Esophagus squamous epithelium (tissue), 5 donors: Measurements from ENCODE around the gene ZNF346. TPM values are rescaled to one million over a fixed set of nuclear protein-coding genes. Genes with fewer than 3 reads are reported as not detected.
A peak's percentile ranks its signal among the peaks of the same experiment; 100 is the strongest.
"Not testable (repeated sequence)": the region's sequence is repeated elsewhere in the genome, so short reads cannot be mapped to it uniquely, and the experiment has no call there.

ENCODE experiments used
- DNase-seq: peaks from one replicate; lab custom pipeline; 2025; lab: John Stamatoyannopoulos, UW
- H3K27ac ChIP-seq, 4 donors: fragments of 200-600 bp; sonication (generic); one replicate each; pipeline ENCODE4 v1.5.1; 2016 to 2019; ENCODE audit warnings: mild to moderate bottlenecking in 1 of 4
- H3K27me3 ChIP-seq, 4 donors: fragments of 200-600 bp; sonication (generic); 1 replicate in 3 of 4; 2 replicates in 1 of 4; pipeline versions ENCODE4 v1.5.1 to v1.6.0; 2017 to 2021; ENCODE audit warnings: antibody characterized with exemption in 1 of 4
- H3K36me3 ChIP-seq, 3 donors: fragments of 200-600 bp; sonication (generic); one replicate each; pipeline ENCODE4 v1.5.1; 2016 to 2019
- H3K4me1 ChIP-seq, 3 donors: fragments of 200-600 bp; sonication (generic); one replicate each; pipeline ENCODE4 v1.5.1; 2017 to 2019
- H3K4me3 ChIP-seq, 4 donors: fragments of 200-600 bp; sonication (generic); 1 replicate in 3 of 4; 2 replicates in 1 of 4; pipeline ENCODE4 v1.5.1; 2016 to 2019; ENCODE audit warnings: mild to moderate bottlenecking in 2 of 4, moderate library complexity in 1 of 4
- H3K9me3 ChIP-seq, 3 donors: fragments of 200-600 bp; sonication (generic); one replicate each; pipeline ENCODE4 v1.5.1; 2016 to 2019
- POLR2A ChIP-seq, 4 donors: fragments of 450-650 bp; IDR thresholded peaks; one replicate each; pipeline ENCODE4 v1.6.1; 2017; ENCODE audit warnings: antibody characterized with exemption in 4 of 4, mild to moderate bottlenecking in 4 of 4, moderate library complexity in 3 of 4
- WGBS, 2 donors: methylation state at CpG; one replicate each; pipeline ENCODE4 v1.1.5; 2018; 5-methylcytosine and 5-hydroxymethylcytosine counted together
- intact Hi-C: fragments of 100-400 bp; cut with DNase I; formaldehyde crosslinking; loops from one replicate; pipeline ENCODE4 v1.15.0; 2022
- total RNA-seq, 4 donors: library from RNA; depleted of rRNA; stranded (reverse); fragments of >200 nt; gene quantifications; one replicate each; pipeline ENCODE4 v1.1.0, GENCODE V29; 2016
- TF ChIP-seq, protein P1 (sequence below), 6 experiments: fragments of 450-650 bp in 4 of 6; fragments of 200-600 bp in 2 of 6; sonication (generic) in 2 of 6; IDR thresholded peaks; one replicate each; pipeline ENCODE4 v1.5.1; 2016 to 2019; ENCODE audit warnings: antibody characterized with exemption in 6 of 6, mild to moderate bottlenecking in 4 of 6, moderate library complexity in 4 of 6
- donor health status: DM: yes; HTN: yes; CAD: no.

ZNF346 gene
- total RNA-seq, 4 donors from 2014 or later = 11.4 to 17.0 (median 13.3) TPM

GRCh38 chr5:176995122-176995490 lies 27.4 kb upstream of the ZNF346 start:
- Histone ChIP-seq H3K27me3 (no peaks in the 10 kb centered on the region), H3K4me3 (no peak overlapping the region), H3K36me3 (no peaks in the 10 kb centered on the region), H3K4me1 (peaks cover 0 to 30% (median 6%) of the 10 kb centered on the region in 3 donors), H3K27ac (peak overlapping the region; percentile 42 to 72 (median 50)), H3K9me3 (no peaks in the 10 kb centered on the region)
- DNase-seq = no peak
- 78 to 83% methylated on average over 1 to 2 of the region's 3 CpGs for WGBS, 2 donors
- TF ChIP-seq, protein P1, sequence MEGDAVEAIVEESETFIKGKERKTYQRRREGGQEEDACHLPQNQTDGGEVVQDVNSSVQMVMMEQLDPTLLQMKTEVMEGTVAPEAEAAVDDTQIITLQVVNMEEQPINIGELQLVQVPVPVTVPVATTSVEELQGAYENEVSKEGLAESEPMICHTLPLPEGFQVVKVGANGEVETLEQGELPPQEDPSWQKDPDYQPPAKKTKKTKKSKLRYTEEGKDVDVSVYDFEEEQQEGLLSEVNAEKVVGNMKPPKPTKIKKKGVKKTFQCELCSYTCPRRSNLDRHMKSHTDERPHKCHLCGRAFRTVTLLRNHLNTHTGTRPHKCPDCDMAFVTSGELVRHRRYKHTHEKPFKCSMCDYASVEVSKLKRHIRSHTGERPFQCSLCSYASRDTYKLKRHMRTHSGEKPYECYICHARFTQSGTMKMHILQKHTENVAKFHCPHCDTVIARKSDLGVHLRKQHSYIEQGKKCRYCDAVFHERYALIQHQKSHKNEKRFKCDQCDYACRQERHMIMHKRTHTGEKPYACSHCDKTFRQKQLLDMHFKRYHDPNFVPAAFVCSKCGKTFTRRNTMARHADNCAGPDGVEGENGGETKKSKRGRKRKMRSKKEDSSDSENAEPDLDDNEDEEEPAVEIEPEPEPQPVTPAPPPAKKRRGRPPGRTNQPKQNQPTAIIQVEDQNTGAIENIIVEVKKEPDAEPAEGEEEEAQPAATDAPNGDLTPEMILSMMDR (IDR thresholded peaks at IDR 0.05) = no peak
- TF ChIP-seq POLR2A (IDR thresholded peaks at IDR 0.05) = no peak
- intact Hi-C loops = no loop called here

DNA sequence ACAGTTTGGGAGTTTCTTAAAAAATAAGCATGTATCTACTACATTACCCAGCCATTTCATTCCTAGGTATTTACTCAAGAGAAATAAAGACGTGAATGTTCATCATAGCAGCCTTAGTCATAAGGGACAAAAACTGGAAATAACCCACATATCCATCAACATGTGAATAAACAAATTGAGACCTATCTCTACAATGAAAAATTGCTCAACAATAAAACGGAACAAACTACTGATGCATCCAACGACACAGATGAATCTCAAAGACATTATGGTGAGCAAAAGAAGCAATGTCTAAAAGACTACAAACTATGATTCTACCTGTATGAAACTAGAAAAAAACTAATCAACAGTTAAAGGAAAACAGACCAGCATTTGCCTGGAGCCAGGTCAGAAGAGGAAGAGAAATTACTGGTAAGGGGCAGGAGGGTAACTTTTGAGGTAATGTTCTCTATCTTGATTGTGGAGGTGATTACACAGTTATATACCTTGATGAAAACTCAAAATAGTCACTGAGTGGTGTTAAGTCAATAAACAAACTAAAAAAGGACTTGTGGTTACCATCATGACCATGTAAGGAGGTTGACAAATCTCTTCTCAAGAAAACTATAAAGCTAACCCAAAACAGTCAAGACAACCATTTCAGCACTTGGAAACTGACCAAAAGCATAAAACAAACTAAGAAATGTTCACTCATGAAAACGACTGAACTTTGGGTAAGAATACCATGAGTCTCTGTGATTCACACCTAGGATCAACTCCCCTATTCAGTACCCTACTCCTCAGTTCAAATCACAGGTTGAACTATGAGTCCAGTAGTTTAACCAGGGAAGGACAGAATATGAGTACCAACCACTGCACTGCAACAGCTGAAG lies 26.4 kb upstream of the ZNF346 start:
- Histone ChIP-seq H3K36me3 (no peaks in the 10 kb centered on the region), H3K9me3 (no peaks in the 10 kb centered on the region), H3K4me3 (no peak overlapping the region), H3K4me1 (peaks cover 0 to 30% (median 6%) of the 10 kb centered on the region in 3 donors), H3K27me3 (no peaks in the 10 kb centered on the region), H3K27ac (peak overlapping the region in 2 of 4 donors; percentile 45 to 65)
- intact Hi-C loops = no loop called here
- WGBS, 2 donors = 23 to 26% methylated on average over 4 of the region's 4 CpGs
- TF ChIP-seq, protein P1 (IDR thresholded peaks at IDR 0.05) = no peak
- no peak for TF ChIP-seq POLR2A (IDR thresholded peaks at IDR 0.05)
- no peak for DNase-seq

DNA sequence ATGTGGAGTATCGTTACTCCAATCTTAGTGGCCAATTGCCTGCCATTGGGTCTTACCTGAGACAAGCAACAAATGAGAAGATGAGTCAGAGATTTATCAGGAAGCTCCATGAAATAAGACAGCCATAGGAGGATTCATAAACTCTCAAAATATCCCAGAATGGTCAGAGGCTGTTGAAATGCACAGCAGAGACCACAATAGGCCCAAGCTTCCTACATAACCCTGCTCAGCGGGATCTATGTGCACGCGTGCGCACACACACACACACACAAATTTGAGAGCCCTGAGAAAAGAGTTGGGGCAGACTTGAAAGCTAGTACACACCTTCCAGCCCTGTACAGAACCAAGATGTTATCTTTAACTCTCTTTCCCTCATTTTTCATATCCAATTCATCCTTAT lies 25.7 kb upstream of the ZNF346 start:
- TF ChIP-seq, protein P1 (IDR thresholded peaks at IDR 0.05) = no peak
- TF ChIP-seq POLR2A (IDR thresholded peaks at IDR 0.05) = no peak
- DNase-seq = no peak
- intact Hi-C loops = no loop called here
- Histone ChIP-seq H3K9me3 (no peaks in the 10 kb centered on the region), H3K4me1 (peaks cover 0 to 30% (median 6%) of the 10 kb centered on the region in 3 donors), H3K4me3 (no peak overlapping the region), H3K36me3 (no peaks in the 10 kb centered on the region), H3K27me3 (no peaks in the 10 kb centered on the region), H3K27ac (peak overlapping the region in 2 of 4 donors; percentile 45 to 65)
- 90 to 95% methylated on average over 5 of the region's 5 CpGs for WGBS, 2 donors

- 87 to 97% methylated on average over 5 of the region's 5 CpGs for WGBS, 2 donors
- TF ChIP-seq, protein P1 (IDR thresholded peaks at IDR 0.05) = no peak
- Histone ChIP-seq H3K36me3 (no peaks in the 10 kb centered on the region), H3K9me3 (no peaks in the 10 kb centered on the region), H3K27ac (no peak overlapping the region), H3K27me3 (no peaks in the 10 kb centered on the region), H3K4me3 (no peak overlapping the region), H3K4me1 (peaks cover 0 to 39% (median 6%) of the 10 kb centered on the region in 3 donors)
- intact Hi-C loops = no loop called here
- DNase-seq = no peak
Measured at GRCh38 chr5:176998828-176999227, 23.7 kb upstream of the ZNF346 start.

DNA sequence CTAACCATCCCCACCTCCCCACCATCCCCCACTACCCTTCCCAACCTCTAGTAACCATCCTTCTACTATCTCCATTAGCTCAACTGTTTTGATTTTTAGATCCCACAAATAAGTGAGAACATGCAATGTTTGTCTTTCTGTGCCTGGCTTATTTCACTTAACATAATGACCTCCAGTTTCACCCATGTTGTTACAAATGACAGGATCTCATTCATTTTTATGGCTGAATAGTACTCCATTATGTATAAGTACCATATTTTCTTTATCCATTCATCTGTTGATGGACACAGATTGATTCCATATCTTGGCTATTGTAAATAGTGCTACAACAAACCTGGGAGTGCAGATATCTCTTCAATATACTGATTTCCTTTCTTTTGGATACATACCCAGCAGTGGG lies 23.0 kb upstream of the ZNF346 start:
- intact Hi-C loops = not testable (repeated sequence)
- peaks cover 0 to 45% (median 11%) of the 10 kb centered on the region in 3 donors for H3K4me1 ChIP-seq

More for the DNA sequence above, 23.0 kb upstream of the ZNF346 start:
- not testable (repeated sequence) for H3K4me3 ChIP-seq, H3K27ac ChIP-seq, H3K9me3 ChIP-seq, DNase-seq, H3K36me3 ChIP-seq, H3K27me3 ChIP-seq
